ENCODE results near the gene JARID2. TPM values are rescaled to one million over a fixed set of nuclear protein-coding genes. Genes with fewer than 3 reads are reported as not detected.
A peak's percentile ranks its signal among the peaks of the same experiment; 100 is the strongest.

Gene JARID2
- total RNA-seq, 1 experiment from 2014 or later, result 180 TPM

DNA sequence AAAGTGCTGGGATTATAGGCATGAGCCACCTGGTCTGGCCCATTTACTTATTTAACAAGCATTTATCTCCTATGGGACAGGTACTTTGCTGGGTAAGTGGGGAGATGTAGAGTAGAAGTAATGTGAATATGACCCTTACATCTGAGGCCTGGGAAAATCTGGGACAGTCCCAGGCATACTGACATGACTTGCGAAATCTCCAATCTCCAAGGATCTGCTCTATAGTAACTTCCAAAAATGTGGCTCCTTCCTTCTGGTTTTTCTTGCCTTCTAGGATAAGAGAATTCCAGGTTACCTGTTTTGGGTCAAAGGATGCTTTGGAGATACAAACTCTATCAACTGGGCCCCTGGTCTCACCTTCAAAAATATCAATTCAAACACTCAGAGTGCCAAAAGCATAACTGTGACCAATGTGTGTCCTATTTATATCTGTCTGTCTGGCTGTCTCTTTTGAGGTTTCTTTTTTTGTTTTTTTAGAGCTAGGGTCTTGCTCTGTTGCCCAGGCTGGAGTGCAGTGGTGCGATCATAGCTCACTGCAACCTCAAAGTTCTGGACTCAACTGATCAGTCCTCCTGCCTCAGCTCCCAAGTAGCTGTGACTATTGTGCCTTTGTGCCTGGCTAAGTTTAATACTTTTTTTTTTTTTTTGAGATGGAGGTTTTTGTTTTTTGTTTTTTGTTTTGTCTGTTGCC lies 11.7 kb upstream of the JARID2 start:
- H3K27me3 Mint-ChIP-seq (ENCODE audit: low read depth), result no peaks in the 10 kb centered on the region
- H3K4me1 Mint-ChIP-seq, result peaks cover 10% of the 10 kb centered on the region
- no peak for DNase-seq (ENCODE audit: low spot score)
- ATAC-seq, result no peak
- no peak overlapping the region for H3K4me3 Mint-ChIP-seq
- POLR2A ChIA-PET, result no interaction called here
- H3K27ac Mint-ChIP-seq, result no peak overlapping the region
- no peaks in the 10 kb centered on the region for H3K9me3 Mint-ChIP-seq
- CTCF ChIA-PET, result no interaction called here
- no peaks in the 10 kb centered on the region for H3K36me3 Mint-ChIP-seq
- TF ChIP-seq, protein P1, sequence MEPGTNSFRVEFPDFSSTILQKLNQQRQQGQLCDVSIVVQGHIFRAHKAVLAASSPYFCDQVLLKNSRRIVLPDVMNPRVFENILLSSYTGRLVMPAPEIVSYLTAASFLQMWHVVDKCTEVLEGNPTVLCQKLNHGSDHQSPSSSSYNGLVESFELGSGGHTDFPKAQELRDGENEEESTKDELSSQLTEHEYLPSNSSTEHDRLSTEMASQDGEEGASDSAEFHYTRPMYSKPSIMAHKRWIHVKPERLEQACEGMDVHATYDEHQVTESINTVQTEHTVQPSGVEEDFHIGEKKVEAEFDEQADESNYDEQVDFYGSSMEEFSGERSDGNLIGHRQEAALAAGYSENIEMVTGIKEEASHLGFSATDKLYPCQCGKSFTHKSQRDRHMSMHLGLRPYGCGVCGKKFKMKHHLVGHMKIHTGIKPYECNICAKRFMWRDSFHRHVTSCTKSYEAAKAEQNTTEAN (CRISPR knock-in tag; IDR thresholded peaks at IDR 0.05), result no peak
- peak; percentile 80 for TF ChIP-seq ZNF121 (CRISPR knock-in tag; IDR thresholded peaks at IDR 0.05)

DNA sequence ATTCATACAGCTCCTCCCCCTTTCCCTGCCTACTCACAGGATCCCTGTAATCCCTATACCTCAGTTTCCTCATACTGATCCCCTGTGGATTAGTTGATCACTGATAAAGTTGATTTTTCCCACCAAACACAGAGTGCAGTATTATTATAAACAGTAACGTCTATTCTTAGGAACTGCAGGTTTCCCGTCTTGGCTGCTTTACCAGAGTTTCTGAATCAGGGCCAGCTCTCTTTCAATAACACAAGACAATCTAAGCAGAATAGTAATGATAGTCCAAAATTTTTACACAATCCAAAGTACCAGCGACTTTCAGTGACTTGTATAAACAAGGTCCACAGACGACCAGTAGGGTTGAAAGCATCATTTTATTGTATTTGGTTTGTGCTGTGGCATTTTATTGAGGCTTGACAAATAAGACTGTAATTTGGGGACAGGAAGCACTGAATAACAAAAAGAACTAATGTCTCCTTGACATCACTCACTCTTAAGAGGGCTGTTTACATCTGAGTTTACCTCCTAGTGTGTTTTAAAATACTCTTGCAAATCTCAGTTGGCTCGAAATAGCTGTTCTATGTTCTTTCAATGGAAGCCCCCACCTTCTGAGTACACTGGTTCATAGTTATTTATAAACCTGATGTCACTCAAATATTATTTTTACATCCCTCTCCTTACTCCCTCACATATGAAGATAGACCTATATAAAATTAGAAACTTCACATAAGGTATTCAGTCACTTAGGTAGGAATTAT lies 6.1 kb upstream of the JARID2 start:
- H3K4me1 Mint-ChIP-seq, result peaks cover 54% of the 10 kb centered on the region
- H3K4me3 Mint-ChIP-seq, result no peak overlapping the region
- no peaks in the 10 kb centered on the region for H3K9me3 Mint-ChIP-seq
- no peaks in the 10 kb centered on the region for H3K36me3 Mint-ChIP-seq
- TF ChIP-seq, protein P2, sequence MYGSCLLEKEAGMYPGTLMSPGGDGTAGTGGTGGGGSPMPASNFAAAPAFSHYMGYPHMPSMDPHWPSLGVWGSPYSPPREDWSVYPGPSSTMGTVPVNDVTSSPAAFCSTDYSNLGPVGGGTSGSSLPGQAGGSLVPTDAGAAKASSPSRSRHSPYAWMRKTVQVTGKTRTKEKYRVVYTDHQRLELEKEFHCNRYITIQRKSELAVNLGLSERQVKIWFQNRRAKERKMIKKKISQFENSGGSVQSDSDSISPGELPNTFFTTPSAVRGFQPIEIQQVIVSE (CRISPR knock-in tag; IDR thresholded peaks at IDR 0.05; ENCODE audit: borderline replicate concordance), result no peak
- no peak for TF ChIP-seq ZNF423 (CRISPR knock-in tag; IDR thresholded peaks at IDR 0.05)
- TF ChIP-seq FOXK1 (CRISPR knock-in tag; IDR thresholded peaks at IDR 0.05), result 0 out of 2 replicates have a peak, but pooled peaks have one; percentile 36
- TF ChIP-seq, protein P3, sequence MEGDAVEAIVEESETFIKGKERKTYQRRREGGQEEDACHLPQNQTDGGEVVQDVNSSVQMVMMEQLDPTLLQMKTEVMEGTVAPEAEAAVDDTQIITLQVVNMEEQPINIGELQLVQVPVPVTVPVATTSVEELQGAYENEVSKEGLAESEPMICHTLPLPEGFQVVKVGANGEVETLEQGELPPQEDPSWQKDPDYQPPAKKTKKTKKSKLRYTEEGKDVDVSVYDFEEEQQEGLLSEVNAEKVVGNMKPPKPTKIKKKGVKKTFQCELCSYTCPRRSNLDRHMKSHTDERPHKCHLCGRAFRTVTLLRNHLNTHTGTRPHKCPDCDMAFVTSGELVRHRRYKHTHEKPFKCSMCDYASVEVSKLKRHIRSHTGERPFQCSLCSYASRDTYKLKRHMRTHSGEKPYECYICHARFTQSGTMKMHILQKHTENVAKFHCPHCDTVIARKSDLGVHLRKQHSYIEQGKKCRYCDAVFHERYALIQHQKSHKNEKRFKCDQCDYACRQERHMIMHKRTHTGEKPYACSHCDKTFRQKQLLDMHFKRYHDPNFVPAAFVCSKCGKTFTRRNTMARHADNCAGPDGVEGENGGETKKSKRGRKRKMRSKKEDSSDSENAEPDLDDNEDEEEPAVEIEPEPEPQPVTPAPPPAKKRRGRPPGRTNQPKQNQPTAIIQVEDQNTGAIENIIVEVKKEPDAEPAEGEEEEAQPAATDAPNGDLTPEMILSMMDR (IDR thresholded peaks at IDR 0.05), result no peak
- no peaks in the 10 kb centered on the region for H3K27me3 Mint-ChIP-seq (ENCODE audit: low read depth)
- no peak for DNase-seq (ENCODE audit: low spot score)
- H3K27ac Mint-ChIP-seq, result peak overlapping the region; percentile 93
- POLR2A ChIA-PET, result interaction anchor here (1.0 kb wide), 1 partner anchor 32 kb away, joined by 4 read pairs; no protein-coding TSS in a partner anchor
- peak; percentile 10 for ATAC-seq
- CTCF ChIA-PET, result no interaction called here

DNA sequence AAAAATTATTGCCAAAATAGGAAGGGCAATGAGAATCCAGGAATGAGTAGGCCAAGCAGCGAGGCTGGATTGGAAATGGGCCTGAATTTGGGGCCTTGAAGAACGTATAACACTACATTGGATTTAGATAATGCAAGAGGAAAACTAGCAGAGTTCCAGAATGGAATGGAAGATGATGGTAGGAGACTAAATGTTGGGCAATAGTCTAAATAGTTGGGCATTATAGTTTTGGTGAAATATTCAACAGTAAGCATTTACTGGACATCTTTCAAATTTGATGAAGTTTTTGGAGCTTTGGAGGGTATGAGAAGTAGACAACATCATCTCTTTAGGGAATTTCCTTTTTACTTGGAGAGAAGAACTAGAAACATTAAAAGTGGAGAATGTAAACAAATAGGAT lies 3.4 kb upstream of the JARID2 start:
- DNase-seq (ENCODE audit: low spot score) (no peak), ATAC-seq (no peak)
- peak overlapping the region; percentile 32 for H3K4me3 Mint-ChIP-seq
- peak overlapping the region; percentile 85 for H3K27ac Mint-ChIP-seq
- ChIA-PET POLR2A (interaction anchor here (0.6 kb wide), 3 partner anchors 62 to 527 kb away, joined by 3 to 4 read pairs (median 3); no protein-coding TSS in a partner anchor), CTCF (interaction anchor here (1.0 to 1.2 kb wide), 2 partner anchors 60 to 184 kb away, joined by 4 read pairs; no protein-coding TSS in a partner anchor)
- TF ChIP-seq ZBTB21 (CRISPR knock-in tag; IDR thresholded peaks at IDR 0.05; ENCODE audit: borderline replicate concordance), result no peak
- TF ChIP-seq ZNF219 (CRISPR knock-in tag; IDR thresholded peaks at IDR 0.05; ENCODE audit: borderline replicate concordance), result no peak
- TF ChIP-seq ZNF121 (CRISPR knock-in tag; IDR thresholded peaks at IDR 0.05), result no peak
- TF ChIP-seq, protein P4, sequence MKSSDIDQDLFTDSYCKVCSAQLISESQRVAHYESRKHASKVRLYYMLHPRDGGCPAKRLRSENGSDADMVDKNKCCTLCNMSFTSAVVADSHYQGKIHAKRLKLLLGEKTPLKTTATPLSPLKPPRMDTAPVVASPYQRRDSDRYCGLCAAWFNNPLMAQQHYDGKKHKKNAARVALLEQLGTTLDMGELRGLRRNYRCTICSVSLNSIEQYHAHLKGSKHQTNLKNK (CRISPR knock-in tag; IDR thresholded peaks at IDR 0.05), result no peak
- TF ChIP-seq, protein P5, sequence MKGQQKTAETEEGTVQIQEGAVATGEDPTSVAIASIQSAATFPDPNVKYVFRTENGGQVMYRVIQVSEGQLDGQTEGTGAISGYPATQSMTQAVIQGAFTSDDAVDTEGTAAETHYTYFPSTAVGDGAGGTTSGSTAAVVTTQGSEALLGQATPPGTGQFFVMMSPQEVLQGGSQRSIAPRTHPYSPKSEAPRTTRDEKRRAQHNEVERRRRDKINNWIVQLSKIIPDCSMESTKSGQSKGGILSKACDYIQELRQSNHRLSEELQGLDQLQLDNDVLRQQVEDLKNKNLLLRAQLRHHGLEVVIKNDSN (CRISPR knock-in tag; IDR thresholded peaks at IDR 0.05), result no peak
- peaks cover 54% of the 10 kb centered on the region for H3K4me1 Mint-ChIP-seq
- no peaks in the 10 kb centered on the region for H3K9me3 Mint-ChIP-seq
- peaks cover 17% of the 10 kb centered on the region for H3K36me3 Mint-ChIP-seq
- no peaks in the 10 kb centered on the region for H3K27me3 Mint-ChIP-seq (ENCODE audit: low read depth)

All from WTC11 (cell line).